Mesendoderm (in vitro differentiated cells): ENCODE data around the gene STAB2. TPM values are rescaled to one million over a fixed set of nuclear protein-coding genes. Genes with fewer than 3 reads are reported as not detected.

Experiments
- DNase-seq: peaks from one replicate; pipeline ENCODE4 v3.0.0; 2013
- H2AK5ac ChIP-seq: 2 replicates; pipeline ENCODE4 v1.6.1; 2013; ENCODE audit warnings: low read length, inconsistent platforms
- H2BK120ac ChIP-seq: 2 replicates; pipeline ENCODE4 v1.6.1; 2013; ENCODE audit warnings: low read depth, mild to moderate bottlenecking, low read length, moderate library complexity, mixed read lengths
- H2BK15ac ChIP-seq: replicated peaks from 2 replicates; pipeline ENCODE4 v1.6.1; 2013; ENCODE audit warnings: low read depth, mild to moderate bottlenecking, moderate library complexity
- H2BK5ac ChIP-seq: 2 replicates; pipeline ENCODE4 v1.6.1; 2013; ENCODE audit warnings: low read length, inconsistent platforms
- H3K18ac ChIP-seq: 2 replicates; pipeline ENCODE4 v1.6.1; 2013; ENCODE audit warnings: mild to moderate bottlenecking, low read length, mixed read lengths
- H3K23ac ChIP-seq: one replicate; pipeline ENCODE4 v1.6.1; 2013; ENCODE audit warnings: low read length
- H3K27ac ChIP-seq: 2 replicates; pipeline ENCODE4 v1.5.1; 2013; ENCODE audit warnings: low read depth, mild to moderate bottlenecking, inconsistent platforms, low read length, moderate library complexity
- H3K27me3 ChIP-seq: 2 replicates; pipeline ENCODE4 v1.6.1; 2013; ENCODE audit warnings: low read length, control low read depth, mild to moderate bottlenecking, inconsistent platforms; ENCODE audit not compliant: insufficient read depth, poor library complexity
- H3K36me3 ChIP-seq: 2 replicates; pipeline ENCODE4 v1.6.1; 2013; ENCODE audit warnings: low read length, inconsistent platforms; ENCODE audit not compliant: control insufficient read depth, insufficient read depth
- H3K4ac ChIP-seq: one replicate; pipeline ENCODE4 v1.6.1; 2013; ENCODE audit warnings: low read depth, mild to moderate bottlenecking, low read length, moderate library complexity
- H3K4me1 ChIP-seq: 2 replicates; pipeline ENCODE4 v1.6.1; 2013; ENCODE audit warnings: low read depth, low read length, inconsistent platforms; ENCODE audit not compliant: control insufficient read depth
- H3K4me2 ChIP-seq: 2 replicates; pipeline ENCODE4 v1.6.1; 2013; ENCODE audit warnings: low read length
- H3K4me3 ChIP-seq: 2 replicates; pipeline ENCODE4 v1.5.1; 2013; ENCODE audit warnings: mild to moderate bottlenecking, low read length
- H3K56ac ChIP-seq: one replicate; pipeline ENCODE4 v1.6.1; 2013; ENCODE audit warnings: low read length
- H3K79me1 ChIP-seq: 2 replicates; pipeline ENCODE4 v1.6.1; 2013; ENCODE audit warnings: low read length, inconsistent platforms
- H3K79me2 ChIP-seq: 2 replicates; pipeline ENCODE4 v1.6.1; 2013; ENCODE audit warnings: mild to moderate bottlenecking, low read length; ENCODE audit not compliant: control insufficient read depth, insufficient read depth
- H3K9ac ChIP-seq: 2 replicates; pipeline ENCODE4 v1.6.1; 2013; ENCODE audit warnings: low read length, inconsistent platforms
- H4K5ac ChIP-seq: one replicate; pipeline ENCODE4 v1.6.1; 2013; ENCODE audit warnings: low read length
- H4K8ac ChIP-seq: one replicate; pipeline ENCODE4 v1.6.1; 2013; ENCODE audit warnings: low read depth, mild to moderate bottlenecking, control low read depth, low read length, moderate library complexity
- WGBS: extraction: QIAGEN DNeasy Blood & Tissue Kit; methylation state at CpG from one replicate; pipeline ENCODE4 v1.1.7; 2013; ENCODE audit warnings: low lambda C conversion rate, missing lambda C conversion rate; ENCODE audit not compliant: insufficient coverage; ENCODE audit errors: extremely low coverage; 5-methylcytosine and 5-hydroxymethylcytosine counted together
- polyA plus RNA-seq, 2 experiments: library from polyadenylated mRNA; stranded (reverse); fragments of 200-250 nt; gene quantifications; one replicate each; pipeline ENCODE4 v1.2.3, GENCODE V29; 2013

Gene STAB2
- not detected for polyA plus RNA-seq (2013, experiment 1 of 2)
- polyA plus RNA-seq (2013, experiment 2 of 2), result not detected

- no peaks in the 10 kb centered on the region for H3K27me3 ChIP-seq
- H2BK15ac ChIP-seq, result peak within 1 kb of the TSS; percentile 7
- no peak within 1 kb of the TSS for H3K23ac ChIP-seq
- no peak within 1 kb of the TSS for H2AK5ac ChIP-seq
- no peak within 1 kb of the TSS for H3K9ac ChIP-seq
- H4K5ac ChIP-seq, result no peak within 1 kb of the TSS
- H3K79me2 ChIP-seq, result no peaks in the 10 kb centered on the region
- no peak within 1 kb of the TSS for H3K4me3 ChIP-seq
- no peaks in the 10 kb centered on the region for H3K4me1 ChIP-seq
- H2BK120ac ChIP-seq, result no peak within 1 kb of the TSS
- no peak within 1 kb of the TSS for H3K56ac ChIP-seq
- H3K4ac ChIP-seq, result no peak within 1 kb of the TSS
- H3K36me3 ChIP-seq, result no peaks in the 10 kb centered on the region
- DNase-seq, result no peak
- no peak within 1 kb of the TSS for H3K18ac ChIP-seq
- no peaks in the 10 kb centered on the region for H3K79me1 ChIP-seq
- no CpG with 5 or more reads among the region's 9 CpGs for WGBS
- H2BK5ac ChIP-seq, result no peak within 1 kb of the TSS
- no peak within 1 kb of the TSS for H3K4me2 ChIP-seq
- no peak within 1 kb of the TSS for H4K8ac ChIP-seq
- H3K27ac ChIP-seq, result no peak within 1 kb of the TSS
These were observed at the start of gene STAB2 for GRCh38 chr12:103586791-103587370. Gene STAB2, plus strand, starts transcription at chr12:103587273. Its CDS starts 204 bp downstream, at chr12:103587477.

GRCh38 chr12:103538397-103538796 is 48.7 kb upstream of the STAB2 start:
- H3K4me3 ChIP-seq, result no peak overlapping the region
- no peak overlapping the region for H3K27ac ChIP-seq

GRCh38 chr12:103540319-103540718 is 46.8 kb upstream of the STAB2 start:
- no peak overlapping the region for H2BK5ac ChIP-seq
- H3K4me1 ChIP-seq, result no peaks in the 10 kb centered on the region
- no peaks in the 10 kb centered on the region for H3K36me3 ChIP-seq
- H2AK5ac ChIP-seq, result no peak overlapping the region
- H3K9ac ChIP-seq, result no peak overlapping the region
- no CpG with 5 or more reads among the region's 3 CpGs for WGBS
- H3K4me2 ChIP-seq, result no peak overlapping the region
- no peak overlapping the region for H2BK15ac ChIP-seq
- H3K18ac ChIP-seq, result no peak overlapping the region
- no peak overlapping the region for H4K8ac ChIP-seq
- no peaks in the 10 kb centered on the region for H3K27me3 ChIP-seq
- H3K4ac ChIP-seq, result no peak overlapping the region
- no peaks in the 10 kb centered on the region for H3K79me2 ChIP-seq
- no peak overlapping the region for H3K27ac ChIP-seq
- DNase-seq, result no peak
- no peak overlapping the region for H3K23ac ChIP-seq
- no peaks in the 10 kb centered on the region for H3K79me1 ChIP-seq
- no peak overlapping the region for H3K56ac ChIP-seq
- H2BK120ac ChIP-seq, result no peak overlapping the region
- no peak overlapping the region for H4K5ac ChIP-seq
- no peak overlapping the region for H3K4me3 ChIP-seq

More at GRCh38 chr12:103538397-103538796, 48.7 kb upstream of the STAB2 start:
- Histone ChIP-seq H3K27me3 (no peaks in the 10 kb centered on the region), H3K4ac (no peak overlapping the region), H4K8ac (no peak overlapping the region), H2BK5ac (no peak overlapping the region), H3K79me1 (no peaks in the 10 kb centered on the region), H2AK5ac (no peak overlapping the region), H2BK15ac (no peak overlapping the region), H3K9ac (no peak overlapping the region), H3K23ac (no peak overlapping the region), H4K5ac (no peak overlapping the region), H3K4me2 (no peak overlapping the region), H3K18ac (no peak overlapping the region), H3K4me1 (no peaks in the 10 kb centered on the region), H3K36me3 (no peaks in the 10 kb centered on the region), H3K56ac (no peak overlapping the region), H2BK120ac (no peak overlapping the region), H3K79me2 (no peaks in the 10 kb centered on the region)
- no peak for DNase-seq
- no CpG with 5 or more reads among the region's 1 CpG for WGBS

DNA sequence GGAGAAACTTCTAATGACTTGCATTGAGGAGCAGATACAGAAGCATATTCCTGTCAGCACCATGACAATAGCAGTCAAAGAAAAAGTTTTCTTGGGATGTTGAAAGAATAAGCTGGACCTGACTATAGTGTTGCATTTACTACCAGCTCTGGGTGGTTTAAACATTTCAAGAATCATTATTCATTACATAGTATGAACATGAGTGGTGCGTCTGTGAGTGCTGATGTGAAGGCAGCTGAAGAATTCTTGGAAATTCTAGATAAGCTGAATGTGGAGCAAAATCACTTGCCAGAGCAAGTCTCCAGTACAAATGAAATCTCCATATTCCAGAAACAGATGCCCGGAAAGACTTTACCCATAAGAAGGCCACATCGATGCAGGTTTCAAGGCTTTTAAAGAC is 45.0 kb upstream of the STAB2 start:
- Histone ChIP-seq H4K8ac (no peak overlapping the region), H3K27ac (no peak overlapping the region), H2BK5ac (no peak overlapping the region), H3K4me3 (no peak overlapping the region), H2BK15ac (no peak overlapping the region), H3K79me1 (no peaks in the 10 kb centered on the region), H3K36me3 (no peaks in the 10 kb centered on the region), H3K27me3 (no peaks in the 10 kb centered on the region), H3K4ac (no peak overlapping the region), H3K4me1 (no peaks in the 10 kb centered on the region), H3K4me2 (no peak overlapping the region), H3K18ac (no peak overlapping the region), H3K79me2 (no peaks in the 10 kb centered on the region), H2AK5ac (no peak overlapping the region), H4K5ac (no peak overlapping the region), H3K56ac (no peak overlapping the region), H2BK120ac (no peak overlapping the region), H3K9ac (no peak overlapping the region), H3K23ac (no peak overlapping the region)
- WGBS, result no CpG with 5 or more reads among the region's 3 CpGs
- no peak for DNase-seq

DNA sequence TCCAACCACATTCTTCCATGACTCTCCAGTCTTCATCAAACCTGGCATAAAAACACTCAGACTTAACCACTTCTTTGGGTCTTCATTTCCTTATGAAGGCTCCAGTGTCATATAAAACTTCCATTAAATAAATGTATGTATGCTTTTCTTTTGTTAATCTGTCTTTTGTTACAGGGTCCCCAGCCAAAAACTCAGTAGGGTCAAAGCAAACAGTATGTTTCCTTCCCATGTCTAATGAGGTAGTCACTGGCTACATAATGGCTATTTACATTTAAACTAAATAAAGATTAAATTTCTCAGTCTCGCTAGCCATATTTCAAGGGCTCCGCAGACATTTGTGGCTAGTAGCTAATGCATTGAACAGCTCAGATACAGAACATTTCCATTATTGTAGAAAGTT is 40.1 kb upstream of the STAB2 start:
- Histone ChIP-seq H3K4me3 (no peak overlapping the region), H2BK120ac (no peak overlapping the region), H3K56ac (no peak overlapping the region), H3K4me1 (no peaks in the 10 kb centered on the region), H2BK15ac (no peak overlapping the region), H3K4ac (no peak overlapping the region), H3K36me3 (no peaks in the 10 kb centered on the region), H3K18ac (no peak overlapping the region), H3K4me2 (no peak overlapping the region), H3K27ac (no peak overlapping the region), H2BK5ac (no peak overlapping the region), H3K23ac (no peak overlapping the region), H4K5ac (no peak overlapping the region), H2AK5ac (no peak overlapping the region), H3K79me2 (no peaks in the 10 kb centered on the region), H3K27me3 (no peaks in the 10 kb centered on the region), H4K8ac (no peak overlapping the region), H3K79me1 (no peaks in the 10 kb centered on the region), H3K9ac (no peak overlapping the region)
- no CpG with 5 or more reads among the region's 2 CpGs for WGBS
- no peak for DNase-seq

DNA sequence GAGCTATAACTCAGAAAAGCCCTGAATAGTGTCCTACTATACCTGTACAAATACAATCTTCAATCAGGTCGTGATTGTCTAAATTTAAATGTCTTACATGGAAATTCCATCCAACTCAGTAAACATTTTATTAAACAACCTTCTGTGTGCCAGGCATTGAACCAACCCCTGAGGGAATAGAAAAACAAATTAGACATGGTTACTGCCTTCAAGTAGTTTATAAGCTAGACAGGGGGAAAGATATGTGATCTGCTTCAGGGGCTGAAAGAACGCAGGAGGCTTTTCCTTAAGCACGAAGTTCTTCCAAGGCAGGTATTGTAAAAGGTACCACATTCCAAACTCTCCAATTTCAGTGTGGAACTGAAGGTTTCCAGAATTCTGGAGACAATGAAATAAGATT is 39.7 kb upstream of the STAB2 start:
- Histone ChIP-seq H3K18ac (no peak overlapping the region), H3K27me3 (no peaks in the 10 kb centered on the region), H3K36me3 (no peaks in the 10 kb centered on the region), H4K8ac (no peak overlapping the region), H3K4ac (no peak overlapping the region), H2AK5ac (no peak overlapping the region), H3K56ac (no peak overlapping the region), H3K4me2 (no peak overlapping the region), H3K27ac (no peak overlapping the region), H2BK120ac (no peak overlapping the region), H2BK5ac (no peak overlapping the region), H3K23ac (no peak overlapping the region), H3K4me1 (no peaks in the 10 kb centered on the region), H2BK15ac (no peak overlapping the region), H3K9ac (no peak overlapping the region), H3K79me2 (no peaks in the 10 kb centered on the region), H3K4me3 (no peak overlapping the region), H3K79me1 (no peaks in the 10 kb centered on the region), H4K5ac (no peak overlapping the region)
- no CpG with 5 or more reads among the region's 3 CpGs for WGBS
- no peak for DNase-seq
